ENCODE measurements around the gene PITPNC1. TPM values are rescaled to one million over a fixed set of nuclear protein-coding genes. Genes with fewer than 3 reads are reported as not detected.
"Not testable (repeated sequence)": the region's sequence is repeated elsewhere in the genome, so short reads cannot be mapped to it uniquely, and the experiment has no call there.

PITPNC1 gene
- total and polyA plus RNA-seq, 4 experiments from 2014 or later = 68.4 to 124 (median 89.9) TPM

DNA sequence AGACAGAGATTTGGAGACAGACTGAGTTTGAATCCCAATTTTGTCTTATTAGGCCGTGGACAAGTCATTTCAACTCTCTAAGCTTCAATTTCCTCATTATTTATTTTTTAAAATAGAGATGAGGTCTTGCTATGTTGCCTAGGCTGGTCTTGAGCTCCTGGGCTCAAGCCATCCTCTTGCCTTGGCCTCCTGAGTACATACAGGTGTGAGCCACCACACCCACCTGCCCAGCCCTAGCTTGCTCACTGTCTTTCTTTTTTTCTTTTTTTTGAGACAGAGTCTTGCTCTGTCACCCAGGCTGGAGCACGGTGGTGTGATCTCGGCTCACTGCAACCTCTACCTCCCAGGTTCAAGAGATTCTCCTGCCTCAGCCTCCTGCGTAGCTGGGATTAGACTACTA lies 45.2 kb downstream of the PITPNC1 start:
- POLR2A ChIA-PET (ENCODE audit: partially characterized antibody) = interaction anchor here (0.7 to 12.8 kb wide), 15 partner anchors 14 to 53 kb away, joined by 3 to 240 read pairs (median 4); partner anchors contain the start of gene PITPNC1

DNA sequence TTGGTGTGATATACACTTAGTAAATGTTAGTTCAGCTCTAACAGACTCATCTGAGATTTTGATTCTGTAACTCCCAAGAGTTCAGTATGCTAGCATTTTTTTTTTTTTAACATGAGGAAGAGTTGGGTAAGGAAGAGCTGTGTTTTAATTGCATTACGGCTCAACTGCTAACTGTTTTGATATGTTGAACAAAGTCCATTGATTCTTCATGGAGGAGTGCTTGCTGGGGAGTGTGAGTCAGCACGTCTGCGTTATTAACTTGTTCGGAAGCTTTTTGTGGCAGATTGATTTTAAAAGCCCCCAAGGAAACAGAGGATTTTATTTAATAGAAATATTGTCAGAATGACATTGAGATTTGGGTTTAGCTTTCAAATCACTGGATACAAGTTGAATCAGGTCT lies 45.8 kb downstream of the PITPNC1 start:
- no peaks in the 10 kb centered on the region for H3K9me3 Mint-ChIP-seq
- Histone ChIP-seq H3K36me3 (ENCODE audit: insufficient read depth, low read length) (no peaks in the 10 kb centered on the region), H3K27ac (ENCODE audit: low read depth, low read length) (peak overlapping the region; percentile 77), H3K4me1 (ENCODE audit: insufficient read depth, low read length) (peaks cover 70% of the 10 kb centered on the region), H3K27me3 (ENCODE audit: insufficient read depth, low read length) (no peaks in the 10 kb centered on the region), H3K4me3 (ENCODE audit: low read length in 2 of 2) (no peak overlapping the region), H3K9me3 (ENCODE audit: control insufficient read depth in 1 of 2, low read length in 2 of 2) (no peaks in the 10 kb centered on the region)
- POLR2A ChIA-PET (ENCODE audit: partially characterized antibody) = interaction anchor here (0.9 to 12.8 kb wide), 8 partner anchors 13 to 52 kb away, joined by 3 to 240 read pairs (median 30); partner anchors contain the start of gene PITPNC1
- no peak for DNase-seq
- CTCF ChIA-PET (ENCODE audit: partially characterized antibody) = interaction anchor here (0.7 to 7.2 kb wide), 11 partner anchors 11 to 53 kb away, joined by 3 to 47 read pairs (median 7); partner anchors contain the start of gene PITPNC1
- H3K27ac Mint-ChIP-seq = peak overlapping the region; percentile 85 to 98 (median 97)
- H3K4me1 Mint-ChIP-seq = peaks cover 47 to 95% (median 72%) of the 10 kb centered on the region in 4 donors
- peak overlapping the region in 5 of 8 donors; percentile 24 to 54 (median 35) for H3K4me3 Mint-ChIP-seq
- intact Hi-C loops (cut with micrococcal nuclease) = loop anchor here (1.0 to 5.0 kb wide), 6 partner anchors 11 to 52 kb away; partner anchors contain the start of gene PITPNC1
- peaks cover 4 to 22% of the 10 kb centered on the region in 2 donors for H3K36me3 Mint-ChIP-seq
- no peaks in the 10 kb centered on the region for H3K27me3 Mint-ChIP-seq

More for the DNA sequence above, 45.2 kb downstream of the PITPNC1 start:
- CTCF ChIA-PET (ENCODE audit: partially characterized antibody) = interaction anchor here (0.7 to 7.2 kb wide), 12 partner anchors 12 to 54 kb away, joined by 3 to 47 read pairs (median 6); partner anchors contain the start of gene PITPNC1
- not testable (repeated sequence) for H3K9me3 ChIP-seq (ENCODE audit: control insufficient read depth in 1 of 2, low read length in 2 of 2); H3K9me3 Mint-ChIP-seq; H3K36me3 ChIP-seq (ENCODE audit: insufficient read depth, low read length); H3K27me3 ChIP-seq (ENCODE audit: insufficient read depth, low read length); H3K27me3 Mint-ChIP-seq
- intact Hi-C loops (cut with micrococcal nuclease) = loop anchor here (1.0 to 5.0 kb wide), 6 partner anchors 12 to 53 kb away; partner anchors contain the start of gene PITPNC1
- Mint-ChIP-seq H3K4me1 (peaks cover 47 to 91% (median 72%) of the 10 kb centered on the region in 4 donors), H3K36me3 (peaks cover under 1 to 18% of the 10 kb centered on the region in 2 donors), H3K4me3 (peak overlapping the region in 7 of 8 donors; percentile 35 to 80 (median 64)), H3K27ac (peak overlapping the region; percentile 85 to 98 (median 97))
- peak in 2 of 5 donors; percentile 38 to 70 for DNase-seq
- peak overlapping the region in 1 of 2 donors; percentile 15 for H3K4me3 ChIP-seq (ENCODE audit: low read length in 2 of 2)
- H3K4me1 ChIP-seq (ENCODE audit: insufficient read depth, low read length) = peaks cover 65% of the 10 kb centered on the region
- H3K27ac ChIP-seq (ENCODE audit: low read depth, low read length) = peak overlapping the region; percentile 77

- peaks cover 41 to 84% (median 58%) of the 10 kb centered on the region in 4 donors for H3K4me1 Mint-ChIP-seq
- H3K4me1 ChIP-seq (ENCODE audit: insufficient read depth, low read length) = peaks cover 55% of the 10 kb centered on the region
- CTCF ChIA-PET (ENCODE audit: partially characterized antibody) = no interaction called here
- H3K36me3 Mint-ChIP-seq = peaks cover 4 to 19% of the 10 kb centered on the region in 2 donors
- no peak for DNase-seq
- H3K4me3 ChIP-seq (ENCODE audit: low read length in 2 of 2) = no peak overlapping the region
- H3K27ac ChIP-seq (ENCODE audit: low read depth, low read length) = peak overlapping the region; percentile 15
- no peaks in the 10 kb centered on the region for H3K9me3 ChIP-seq (ENCODE audit: control insufficient read depth in 1 of 2, low read length in 2 of 2)
- H3K27me3 ChIP-seq (ENCODE audit: insufficient read depth, low read length) = no peaks in the 10 kb centered on the region
- H3K27me3 Mint-ChIP-seq = no peaks in the 10 kb centered on the region
- peak overlapping the region; percentile 53 to 98 (median 82) for H3K27ac Mint-ChIP-seq
- no peaks in the 10 kb centered on the region for H3K36me3 ChIP-seq (ENCODE audit: insufficient read depth, low read length)
- intact Hi-C loops (cut with micrococcal nuclease) = no loop called here
- no peaks in the 10 kb centered on the region for H3K9me3 Mint-ChIP-seq
- H3K4me3 Mint-ChIP-seq = peak overlapping the region in 1 of 8 donors; percentile 39
- POLR2A ChIA-PET (ENCODE audit: partially characterized antibody) = interaction anchor here (2.0 to 12.8 kb wide), 2 partner anchors 10 to 36 kb away, joined by 6 to 240 read pairs; no protein-coding TSS in a partner anchor
Measured at GRCh38 chr17:67425571-67426160, 48.6 kb downstream of the PITPNC1 start.

DNA sequence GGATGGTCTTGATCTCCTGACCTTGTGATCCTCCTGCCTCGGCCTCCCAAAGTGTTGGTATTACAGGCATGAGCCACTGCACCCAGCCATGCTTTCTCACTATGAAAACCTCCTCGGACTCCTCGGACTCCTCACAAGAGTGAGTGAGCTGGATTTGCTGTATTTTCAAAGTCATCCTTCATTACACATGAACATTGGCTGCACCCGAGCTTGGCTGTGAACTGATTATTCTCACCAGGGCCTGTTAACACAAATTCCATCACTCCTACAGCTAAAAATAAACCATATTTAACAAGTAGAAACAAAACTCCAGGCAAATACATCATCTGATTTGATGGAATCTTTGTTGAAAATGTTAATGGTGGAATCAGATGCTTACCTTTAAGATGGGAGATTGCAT lies 50.3 kb downstream of the PITPNC1 start:
- H3K27me3 ChIP-seq (ENCODE audit: insufficient read depth, low read length) = no peaks in the 10 kb centered on the region
- Mint-ChIP-seq H3K27me3 (no peaks in the 10 kb centered on the region), H3K27ac (peak overlapping the region; percentile 1 to 80 (median 55)), H3K4me3 (no peak overlapping the region), H3K36me3 (peaks cover 7 to 19% of the 10 kb centered on the region in 2 donors), H3K9me3 (no peaks in the 10 kb centered on the region), H3K4me1 (peaks cover 35 to 82% (median 53%) of the 10 kb centered on the region in 4 donors)
- no peak overlapping the region for H3K4me3 ChIP-seq (ENCODE audit: low read length in 2 of 2)
- no peak overlapping the region for H3K27ac ChIP-seq (ENCODE audit: low read depth, low read length)
- ChIA-PET CTCF (ENCODE audit: partially characterized antibody) (interaction anchor here (1.3 to 1.8 kb wide), 2 partner anchors 14 to 40 kb away, joined by 4 to 5 read pairs; no protein-coding TSS in a partner anchor), POLR2A (ENCODE audit: partially characterized antibody) (interaction anchor here (12.8 kb wide), 1 partner anchor 9 kb away, joined by 240 read pairs; no protein-coding TSS in a partner anchor)
- no peaks in the 10 kb centered on the region for H3K9me3 ChIP-seq (ENCODE audit: control insufficient read depth in 1 of 2, low read length in 2 of 2)
- no peaks in the 10 kb centered on the region for H3K36me3 ChIP-seq (ENCODE audit: insufficient read depth, low read length)
- H3K4me1 ChIP-seq (ENCODE audit: insufficient read depth, low read length) = peaks cover 53% of the 10 kb centered on the region
- DNase-seq = no peak
- intact Hi-C loops (cut with micrococcal nuclease) = no loop called here

- intact Hi-C loops (cut with micrococcal nuclease); H3K36me3 ChIP-seq (ENCODE audit: insufficient read depth, low read length); H3K4me3 ChIP-seq (ENCODE audit: low read length in 2 of 2); H3K9me3 Mint-ChIP-seq; H3K27me3 ChIP-seq (ENCODE audit: insufficient read depth, low read length); DNase-seq; H3K27me3 Mint-ChIP-seq; H3K27ac ChIP-seq (ENCODE audit: low read depth, low read length); H3K9me3 ChIP-seq (ENCODE audit: control insufficient read depth in 1 of 2, low read length in 2 of 2): not testable (repeated sequence)
- peaks cover 37 to 82% (median 55%) of the 10 kb centered on the region in 4 donors for H3K4me1 Mint-ChIP-seq
- H3K4me3 Mint-ChIP-seq = peak overlapping the region in 1 of 8 donors; percentile 15
- H3K36me3 Mint-ChIP-seq = peaks cover 8 to 11% of the 10 kb centered on the region in 2 donors
- peak overlapping the region; percentile 37 to 77 (median 72) for H3K27ac Mint-ChIP-seq
- POLR2A ChIA-PET (ENCODE audit: partially characterized antibody) = interaction anchor here (5.0 to 12.8 kb wide), 2 partner anchors 8 to 11 kb away, joined by 64 to 240 read pairs; no protein-coding TSS in a partner anchor
- CTCF ChIA-PET (ENCODE audit: partially characterized antibody) = interaction anchor here (15.2 kb wide), 1 partner anchor 44 kb away, joined by 198 read pairs; no protein-coding TSS in a partner anchor
- H3K4me1 ChIP-seq (ENCODE audit: insufficient read depth, low read length) = peaks cover 60% of the 10 kb centered on the region
Measured at GRCh38 chr17:67430515-67430914, 53.4 kb downstream of the PITPNC1 start.

DNA sequence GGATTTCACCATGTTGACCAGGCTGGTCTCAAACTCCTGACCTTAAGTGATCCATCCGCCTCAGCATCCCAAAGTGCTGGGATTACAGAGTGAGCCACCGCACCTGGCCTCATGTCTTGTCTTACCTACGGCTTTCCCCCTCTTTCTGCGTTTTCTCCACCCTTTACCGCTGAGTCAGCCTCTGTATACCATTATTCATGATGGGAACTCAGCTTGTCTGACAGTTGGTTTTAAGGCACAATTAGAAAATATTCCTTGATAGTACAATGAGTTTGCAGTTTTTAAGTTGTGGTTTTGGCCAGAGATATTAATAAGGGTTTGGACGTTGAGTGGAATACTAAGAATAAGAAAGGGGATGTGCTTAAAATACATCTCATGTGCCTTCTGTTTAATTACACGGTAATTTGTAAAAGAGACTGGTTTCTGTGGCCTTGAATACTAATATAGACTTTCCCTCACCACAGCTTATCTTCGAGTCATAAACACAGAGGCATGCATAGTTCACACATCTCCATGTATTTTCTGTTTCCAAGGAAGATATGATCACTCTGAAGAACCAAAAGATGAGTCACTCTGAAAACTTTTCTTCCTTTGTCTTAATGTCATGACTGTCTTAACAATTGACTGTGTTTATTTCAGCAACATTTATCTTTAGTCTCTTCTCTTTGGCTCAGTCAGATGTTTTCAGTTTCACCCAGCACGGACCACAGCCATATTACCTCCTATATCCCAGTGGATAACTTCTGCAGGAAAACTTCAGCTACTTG lies 54.4 kb downstream of the PITPNC1 start:
- Histone ChIP-seq H3K27me3 (ENCODE audit: insufficient read depth, low read length) (no peaks in the 10 kb centered on the region), H3K36me3 (ENCODE audit: insufficient read depth, low read length) (no peaks in the 10 kb centered on the region), H3K9me3 (ENCODE audit: control insufficient read depth in 1 of 2, low read length in 2 of 2) (no peaks in the 10 kb centered on the region), H3K27ac (ENCODE audit: low read depth, low read length) (no peak overlapping the region), H3K4me3 (ENCODE audit: low read length in 2 of 2) (no peak overlapping the region), H3K4me1 (ENCODE audit: insufficient read depth, low read length) (peaks cover 64% of the 10 kb centered on the region)
- Mint-ChIP-seq H3K4me3 (peak overlapping the region in 6 of 8 donors; percentile 7 to 58 (median 42)), H3K36me3 (peaks cover 4 to 11% of the 10 kb centered on the region in 2 donors), H3K27ac (peak overlapping the region; percentile 56 to 99 (median 77)), H3K4me1 (peaks cover 43 to 82% (median 56%) of the 10 kb centered on the region in 4 donors), H3K9me3 (no peaks in the 10 kb centered on the region), H3K27me3 (no peaks in the 10 kb centered on the region)
- ChIA-PET POLR2A (ENCODE audit: partially characterized antibody) (interaction anchor here (0.6 to 12.8 kb wide), 8 partner anchors 9 to 216 kb away, joined by 3 to 240 read pairs (median 6); partner anchors contain the start of gene PITPNC1), CTCF (ENCODE audit: partially characterized antibody) (interaction anchor here (0.7 to 15.2 kb wide), 8 partner anchors 9 to 52 kb away, joined by 3 to 198 read pairs (median 11); no protein-coding TSS in a partner anchor)
- DNase-seq = peak in 1 of 5 donors; percentile 19
- intact Hi-C loops (cut with micrococcal nuclease) = no loop called here

All from CD4-positive, alpha-beta memory T cell (primary cell).